HG03342 (cell line): ENCODE measurements around the gene CNIH2.
"Not testable (repeated sequence)": the region's sequence is repeated elsewhere in the genome, so short reads cannot be mapped to it uniquely, and the experiment has no call there.

Experiments used
- ATAC-seq: cut with Tn5 transposase; IDR thresholded peaks from one replicate; pipeline ENCODE4 v1.9.1; 2021; ENCODE audit warnings: mild to moderate bottlenecking, moderate library complexity; ENCODE audit not compliant: unreplicated experiment

CNIH2 gene

DNA sequence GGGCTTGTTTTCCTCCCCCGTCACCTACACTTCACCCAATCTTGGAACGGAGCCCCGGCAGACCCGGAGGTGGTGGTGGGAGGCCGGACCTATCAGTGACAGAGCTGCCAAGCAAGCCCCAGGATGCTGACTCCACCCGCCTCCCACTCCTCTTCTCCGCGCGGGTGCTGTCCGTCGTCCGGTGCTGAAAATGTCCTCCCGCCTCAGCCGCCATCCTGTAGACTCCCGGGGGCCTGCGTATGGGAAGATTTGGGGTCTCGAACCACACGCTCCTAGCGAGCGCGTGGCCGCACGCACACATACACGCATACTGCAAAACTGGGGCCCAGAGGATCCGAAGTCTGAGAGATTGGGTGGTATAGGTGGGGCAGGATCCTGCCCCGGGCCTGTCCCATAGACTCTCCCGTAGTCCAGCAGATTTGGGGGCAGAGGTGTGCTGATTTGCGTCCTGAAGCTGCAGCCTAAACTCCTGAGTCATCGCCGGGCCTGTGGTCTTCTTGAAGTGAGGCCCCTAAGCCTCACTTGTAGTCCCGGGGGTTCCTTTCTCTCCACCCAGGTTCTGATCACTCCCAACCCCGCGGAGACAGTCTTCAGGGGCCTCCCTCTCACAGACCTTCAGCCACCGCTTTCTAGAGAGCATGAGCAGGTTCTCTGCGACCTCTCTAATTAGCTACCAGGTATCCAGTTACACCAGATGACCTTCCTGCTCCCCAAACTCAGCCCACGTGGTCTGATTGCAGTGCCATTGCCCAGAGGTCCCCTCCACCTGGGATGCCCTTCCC, 11.8 kb downstream of the CNIH2 start:
- peak; percentile 32 for ATAC-seq

DNA sequence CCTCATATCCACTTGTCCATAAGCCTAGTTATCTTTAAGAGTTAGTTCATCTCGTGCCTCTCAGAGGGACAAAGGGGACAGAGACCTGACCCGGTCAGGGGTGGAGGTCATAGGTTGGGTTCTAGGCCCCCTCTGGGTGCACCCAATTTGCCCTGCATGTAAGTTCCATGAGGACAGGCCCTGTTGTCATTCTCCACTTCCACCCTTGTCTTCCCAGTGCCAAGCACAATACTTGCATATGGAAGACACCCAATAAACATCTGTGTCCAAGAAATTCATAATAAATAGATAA, 12.3 kb downstream of the CNIH2 start:
- ATAC-seq, result no peak

DNA sequence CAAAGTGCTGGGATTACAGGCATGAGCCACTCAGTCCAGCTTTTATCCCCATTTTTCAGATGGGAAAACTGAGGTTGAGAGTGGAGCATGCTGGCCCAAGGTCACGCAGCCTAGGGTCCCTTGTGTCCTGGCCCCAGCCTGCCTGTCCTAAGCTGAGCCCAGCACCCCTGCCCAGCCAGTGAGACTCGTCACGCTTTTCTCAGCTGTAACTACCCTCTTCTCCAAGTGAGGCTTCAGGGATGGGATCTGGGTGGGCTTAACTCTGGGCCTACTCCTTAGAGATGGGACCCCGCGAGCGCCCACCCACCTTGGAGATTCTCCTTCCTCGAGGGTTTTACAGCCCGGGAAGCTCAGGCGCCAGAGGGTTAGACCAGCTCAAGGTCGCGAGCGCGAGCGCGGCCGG, 13.3 kb downstream of the CNIH2 start:
- no peak for ATAC-seq

DNA sequence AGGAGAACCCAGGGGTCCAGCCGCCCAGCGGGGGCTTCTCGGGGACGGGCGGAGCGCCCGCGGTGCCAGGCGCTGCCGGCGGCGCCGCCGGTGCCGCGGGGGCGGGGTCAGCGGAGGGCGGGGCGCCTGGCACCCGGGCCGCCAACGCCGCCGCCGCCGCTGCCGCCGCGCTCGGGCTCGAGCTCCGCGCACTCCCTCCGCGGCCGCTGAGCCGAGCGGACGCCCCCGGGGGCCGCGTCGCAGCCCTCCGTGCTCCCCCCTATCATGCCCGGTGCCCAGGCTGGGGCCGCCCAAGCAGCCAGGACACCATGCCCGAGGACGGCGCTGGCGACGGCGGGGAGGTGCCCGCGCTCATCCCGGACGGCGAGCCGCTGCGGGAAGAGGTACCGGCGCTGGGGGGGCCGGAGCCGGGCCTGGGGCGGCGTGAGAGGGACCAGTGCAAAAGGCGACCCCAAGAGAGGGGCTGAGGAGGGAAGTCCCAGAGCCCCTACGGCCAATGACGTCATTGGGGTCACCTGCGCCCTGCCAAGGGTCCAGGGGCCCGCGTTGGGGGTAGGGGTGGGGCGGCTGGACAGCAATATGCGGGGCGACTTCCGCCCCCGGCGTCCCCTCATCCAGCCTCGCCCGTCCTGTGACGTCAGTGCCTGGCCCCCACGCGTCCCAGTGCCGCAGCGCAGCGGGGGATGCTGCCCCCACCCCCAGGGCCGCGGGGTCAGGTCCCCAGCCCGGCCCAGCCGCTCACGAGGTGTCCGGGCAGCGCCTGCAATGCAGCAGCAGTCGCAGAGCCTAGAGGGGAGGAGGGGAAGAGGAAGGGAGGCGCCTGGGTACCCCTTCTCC, 13.9 kb downstream of the CNIH2 start, which contains the start of gene TMEM151A:
TMEM151A (plus strand) TSS at position 189 of the 837 bp plus-strand sequence; CDS start at position 309, 120 bp downstream.
- no peak for ATAC-seq

DNA sequence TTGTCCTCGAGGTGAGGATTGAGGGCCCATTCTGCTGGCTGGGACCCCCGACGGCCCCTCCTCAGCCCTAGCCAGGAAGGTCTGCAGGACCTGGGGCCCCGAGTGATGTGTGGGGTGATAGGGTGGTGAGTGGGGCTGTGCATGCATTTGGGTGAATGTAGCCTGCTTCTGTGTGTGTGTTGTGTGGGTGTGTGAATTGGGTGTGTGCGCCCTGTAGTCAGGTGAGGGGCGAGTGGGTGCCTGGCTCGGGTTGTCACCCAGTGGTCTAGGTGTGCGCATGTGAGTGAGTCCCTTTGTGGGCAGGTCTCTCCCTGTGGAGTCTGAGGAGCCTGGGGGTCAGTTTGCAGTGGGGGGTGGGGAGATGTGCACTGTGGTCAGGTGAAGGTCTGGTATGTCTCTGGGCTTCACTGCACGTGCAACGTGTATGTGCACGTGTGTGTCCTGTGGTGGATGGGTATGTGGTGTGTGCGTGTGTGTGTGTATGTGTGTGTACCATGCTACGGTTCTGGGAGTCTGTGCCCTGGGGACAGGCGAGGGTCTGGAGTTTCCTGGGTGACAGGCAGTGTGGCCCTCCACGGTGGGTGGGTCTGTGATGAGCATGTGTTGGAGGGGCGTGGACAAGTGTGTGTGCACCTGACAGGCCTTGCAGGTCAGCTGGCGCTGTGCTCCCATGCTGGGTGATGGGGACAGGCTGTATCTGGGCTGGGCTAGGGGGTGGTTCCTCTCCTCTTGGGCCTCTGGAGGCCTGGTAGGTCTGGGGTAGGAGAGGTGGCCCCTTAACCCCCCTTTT, 14.8 kb downstream of the CNIH2 start:
- ATAC-seq, result no peak

DNA sequence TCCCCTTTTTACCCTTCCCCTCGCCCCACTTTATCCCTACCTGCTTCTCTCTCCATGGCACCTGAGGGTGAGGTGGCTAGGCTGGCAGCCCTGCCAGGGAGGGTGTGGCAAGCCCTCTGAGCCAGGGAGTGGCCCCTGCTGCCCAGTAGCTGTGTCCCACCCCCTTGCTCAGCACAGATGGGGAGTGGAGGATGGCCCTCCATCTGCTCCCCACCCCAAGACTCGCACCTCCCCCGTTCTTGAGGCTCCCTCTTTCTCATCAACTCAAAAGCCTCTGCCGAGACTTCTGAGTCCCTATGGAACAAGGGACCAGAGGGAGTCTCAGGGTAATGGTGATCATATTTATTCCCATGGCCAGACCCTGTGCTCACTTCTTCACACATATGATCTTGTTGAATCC, 15.4 kb downstream of the CNIH2 start:
- ATAC-seq, result no peak

DNA sequence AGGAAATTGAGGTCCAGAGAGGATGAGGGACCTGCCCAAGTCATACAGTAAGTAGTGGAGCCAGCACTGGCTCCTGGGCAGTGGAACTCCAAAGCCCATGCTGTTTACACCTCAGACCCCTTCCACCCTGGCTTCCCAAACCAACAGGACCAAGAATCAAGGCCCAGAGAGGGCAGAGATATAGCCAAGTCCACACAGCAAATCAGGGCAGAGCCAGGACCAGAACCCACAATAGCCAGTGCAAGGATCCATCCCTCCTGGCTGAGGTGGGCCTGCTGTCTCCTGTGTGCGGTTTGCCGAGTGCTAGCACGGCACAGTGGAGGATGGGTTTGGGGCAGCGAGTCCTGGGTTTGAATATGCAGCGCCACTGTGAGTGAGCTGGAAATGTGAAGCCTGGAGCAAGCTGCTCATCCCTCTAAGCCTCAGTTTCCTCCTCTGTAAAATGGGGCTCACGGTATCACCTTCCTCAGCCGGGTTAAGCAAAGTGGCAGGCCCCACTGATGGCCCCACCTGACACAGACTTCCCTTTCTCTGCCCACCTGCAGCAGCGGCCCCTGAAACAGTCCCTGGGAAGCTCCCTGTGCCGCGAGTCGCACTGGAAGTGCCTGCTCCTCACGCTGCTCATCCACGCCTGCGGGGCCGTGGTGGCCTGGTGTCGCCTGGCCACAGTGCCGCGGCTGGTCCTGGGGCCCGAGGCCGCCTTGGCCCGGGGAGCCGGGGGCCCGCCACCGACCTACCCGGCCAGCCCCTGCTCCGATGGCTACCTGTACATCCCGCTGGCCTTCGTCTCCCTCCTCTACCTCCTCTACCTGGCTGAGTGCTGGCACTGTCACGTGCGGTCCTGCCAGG, 16.0 kb downstream of the CNIH2 start:
- no peak for ATAC-seq

DNA sequence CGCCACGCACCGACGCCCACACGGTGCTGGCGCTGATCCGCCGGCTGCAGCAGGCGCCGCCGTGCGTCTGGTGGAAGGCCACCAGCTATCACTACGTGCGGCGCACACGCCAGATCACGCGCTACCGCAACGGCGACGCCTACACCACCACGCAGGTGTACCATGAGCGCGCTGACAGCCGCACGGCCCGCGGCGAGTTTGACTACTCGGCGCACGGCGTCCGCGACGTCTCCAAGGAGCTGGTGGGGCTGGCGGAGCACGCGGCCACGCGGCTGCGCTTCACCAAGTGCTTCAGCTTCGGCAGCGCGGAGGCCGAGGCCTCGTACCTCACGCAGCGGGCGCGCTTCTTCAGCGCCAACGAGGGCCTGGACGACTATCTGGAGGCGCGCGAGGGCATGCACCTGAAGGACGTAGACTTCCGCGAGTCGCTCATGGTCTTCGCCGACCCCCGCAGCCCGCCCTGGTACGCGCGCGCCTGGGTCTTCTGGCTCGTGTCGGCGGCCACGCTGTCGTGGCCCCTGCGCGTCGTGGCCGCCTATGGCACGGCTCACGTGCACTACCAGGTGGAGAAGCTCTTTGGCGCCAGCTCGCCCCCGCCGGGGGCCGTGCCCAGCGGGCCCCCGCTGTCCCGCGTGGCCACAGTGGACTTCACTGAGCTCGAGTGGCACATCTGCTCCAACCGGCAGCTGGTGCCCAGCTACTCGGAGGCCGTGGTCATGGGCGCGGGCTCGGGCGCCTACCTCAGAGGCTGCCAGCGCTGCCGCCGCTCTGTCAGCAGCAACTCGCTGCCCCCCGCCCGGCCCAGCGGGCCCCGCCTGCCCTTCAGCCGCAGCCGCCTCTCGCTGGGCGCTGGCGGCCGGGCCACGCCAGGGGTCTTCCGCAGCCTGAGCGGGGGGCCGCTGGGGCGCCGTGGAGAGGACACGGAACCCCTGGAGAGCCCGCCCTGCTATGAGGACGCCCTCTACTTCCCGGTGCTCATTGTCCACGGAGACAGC, 16.9 kb downstream of the CNIH2 start:
- ATAC-seq, result no peak

DNA sequence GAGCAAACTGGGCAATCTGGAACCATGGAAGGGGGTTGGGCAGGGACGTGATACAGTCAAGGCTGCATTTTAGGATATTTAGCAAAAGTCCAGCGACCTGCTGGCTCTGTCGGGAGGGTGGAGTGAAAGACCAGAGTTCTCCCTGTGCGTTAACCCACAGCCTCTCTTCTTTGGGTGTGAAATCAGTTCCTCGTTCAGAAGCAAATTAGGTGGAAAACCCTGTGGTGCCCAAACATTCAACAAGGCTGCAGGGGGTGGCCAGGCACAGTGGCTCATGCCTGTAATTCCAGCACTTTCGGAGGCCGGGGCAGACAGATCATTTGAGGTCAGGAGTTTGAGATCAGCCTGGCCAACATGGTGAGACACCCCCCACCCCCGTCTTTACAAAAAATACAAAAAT, 19.6 kb downstream of the CNIH2 start:
- ATAC-seq, result no peak

DNA sequence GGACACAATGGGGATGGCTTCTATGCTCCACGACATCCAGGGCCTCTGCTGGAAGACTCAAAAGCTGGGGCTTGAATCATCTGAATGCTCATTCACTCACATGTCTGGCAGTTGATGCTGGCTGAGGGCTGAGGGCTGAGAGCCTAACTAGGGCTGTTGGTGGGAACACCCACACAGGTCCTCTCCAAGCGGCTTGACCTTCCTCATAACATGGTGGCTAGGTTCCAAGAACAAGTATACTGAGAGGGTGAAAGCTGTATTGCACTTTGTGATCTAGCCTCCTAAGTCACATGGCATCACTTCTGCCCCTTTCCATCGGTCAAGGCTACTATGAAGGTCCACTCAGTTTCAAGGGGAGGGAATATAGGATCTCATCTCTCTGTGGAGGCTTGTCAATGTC, 21.2 kb downstream of the CNIH2 start:
- ATAC-seq, result no peak

DNA sequence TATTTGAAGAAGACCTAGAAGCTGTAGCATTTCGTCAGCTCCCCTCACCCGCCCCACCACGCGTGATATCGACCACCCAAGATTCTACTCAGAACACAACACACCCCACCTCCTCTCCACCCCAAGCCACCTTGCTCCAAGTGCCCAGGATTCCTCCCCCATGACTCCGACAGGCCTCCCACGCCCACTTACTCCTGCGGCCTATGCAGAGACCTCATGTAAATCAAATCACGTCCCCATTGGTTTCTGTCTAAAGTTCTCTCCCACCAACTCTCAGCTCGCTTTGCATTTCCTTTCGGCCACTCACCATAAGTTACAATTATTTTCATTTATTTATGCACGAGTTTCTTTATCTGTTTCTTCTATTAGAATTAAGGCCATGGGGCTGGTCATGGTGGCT, 24.7 kb downstream of the CNIH2 start:
- no peak for ATAC-seq

DNA sequence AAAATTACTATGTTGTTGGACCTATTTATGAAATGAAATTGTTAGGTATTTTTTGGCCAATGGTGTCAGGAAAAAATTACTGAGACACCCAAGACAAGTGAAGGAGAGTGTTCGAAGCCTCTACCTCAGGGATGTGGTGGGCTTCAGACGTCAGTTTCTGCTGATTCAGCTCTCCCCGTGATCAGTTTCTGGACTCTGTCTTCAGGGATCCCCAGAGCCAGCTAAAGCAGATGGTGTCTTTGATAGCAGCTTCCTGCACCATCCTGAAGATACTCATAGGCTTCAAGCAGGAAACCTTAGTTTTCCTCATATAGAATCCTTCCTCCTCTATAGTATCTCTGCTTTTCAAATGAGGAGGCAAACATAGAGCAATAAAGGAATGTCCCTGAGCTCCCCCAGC, 31.5 kb downstream of the CNIH2 start:
- no peak for ATAC-seq

DNA sequence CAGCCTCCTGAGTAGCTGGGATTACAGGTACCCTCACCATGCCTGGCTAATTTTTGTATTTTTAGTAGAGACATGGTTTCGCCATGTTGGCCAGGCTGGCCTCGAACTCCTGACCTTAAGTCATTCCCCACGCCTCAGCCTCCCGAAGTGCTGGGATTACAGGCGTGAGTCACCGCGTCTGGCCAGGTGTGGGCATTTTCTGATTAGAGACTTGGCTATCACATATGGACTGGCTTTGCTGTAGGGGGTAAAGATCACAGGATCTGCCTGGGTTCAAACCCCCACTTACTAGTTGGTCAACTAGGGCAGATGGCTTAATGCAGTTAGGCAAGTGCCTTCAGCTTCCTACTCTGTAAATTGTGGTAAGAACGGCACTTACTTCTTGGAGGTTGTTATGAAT, 32.3 kb downstream of the CNIH2 start:
- ATAC-seq, result no peak

DNA sequence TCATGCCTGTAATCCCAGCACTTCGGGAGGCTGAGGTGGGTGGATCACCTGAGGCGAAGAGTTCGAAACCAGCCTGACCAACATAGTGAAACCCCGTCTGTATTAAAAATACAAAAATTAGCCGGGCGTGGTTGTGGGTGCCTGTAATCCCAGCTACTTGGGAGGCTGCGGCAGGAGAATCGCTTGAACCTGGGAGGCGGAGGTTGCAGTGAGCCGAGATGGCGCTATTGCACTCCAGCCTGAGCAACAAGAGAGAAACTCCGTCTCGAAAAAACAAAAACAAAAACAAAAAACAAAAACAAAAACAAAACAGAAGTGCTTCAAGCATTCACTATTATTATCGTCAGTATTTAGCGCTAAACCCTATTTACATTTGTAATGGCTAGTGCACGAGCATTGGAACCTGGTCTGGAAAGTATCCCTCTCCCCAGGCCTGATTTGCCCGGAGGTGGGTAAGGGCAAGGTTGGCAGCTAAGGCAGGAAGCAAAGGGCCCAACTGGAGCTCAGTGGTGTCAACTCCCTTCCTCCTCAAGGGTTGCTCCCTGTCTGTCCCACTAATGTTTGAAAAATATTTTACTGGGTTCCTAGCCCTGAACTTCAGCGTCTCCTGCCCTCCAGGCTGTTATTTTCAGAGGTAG, 32.9 kb downstream of the CNIH2 start:
- ATAC-seq, result not testable (repeated sequence)

DNA sequence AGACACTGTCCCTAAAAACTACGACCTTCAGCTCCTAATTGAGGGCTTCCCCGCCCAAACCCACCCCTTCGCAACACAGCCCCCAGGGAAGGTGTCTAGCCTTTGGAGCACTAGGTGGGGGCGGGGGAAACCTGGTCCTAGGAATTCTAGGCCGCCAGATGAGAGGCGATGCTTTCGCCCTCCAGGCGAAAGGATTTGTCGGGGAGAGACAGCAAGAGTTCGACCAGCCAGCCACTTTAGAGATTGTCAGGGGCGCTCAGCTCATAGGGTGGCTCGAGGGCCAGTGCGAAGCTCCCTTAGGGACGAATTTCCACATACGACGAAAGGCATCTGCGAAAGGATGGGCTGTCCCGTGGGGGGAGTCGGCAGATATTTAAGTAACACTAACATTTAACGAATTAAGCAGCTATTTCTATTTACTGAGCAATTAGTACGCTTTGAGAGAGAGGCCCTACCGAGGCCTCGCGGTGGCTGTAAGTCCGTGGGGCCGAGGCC, 33.5 kb downstream of the CNIH2 start:
- no peak for ATAC-seq

DNA sequence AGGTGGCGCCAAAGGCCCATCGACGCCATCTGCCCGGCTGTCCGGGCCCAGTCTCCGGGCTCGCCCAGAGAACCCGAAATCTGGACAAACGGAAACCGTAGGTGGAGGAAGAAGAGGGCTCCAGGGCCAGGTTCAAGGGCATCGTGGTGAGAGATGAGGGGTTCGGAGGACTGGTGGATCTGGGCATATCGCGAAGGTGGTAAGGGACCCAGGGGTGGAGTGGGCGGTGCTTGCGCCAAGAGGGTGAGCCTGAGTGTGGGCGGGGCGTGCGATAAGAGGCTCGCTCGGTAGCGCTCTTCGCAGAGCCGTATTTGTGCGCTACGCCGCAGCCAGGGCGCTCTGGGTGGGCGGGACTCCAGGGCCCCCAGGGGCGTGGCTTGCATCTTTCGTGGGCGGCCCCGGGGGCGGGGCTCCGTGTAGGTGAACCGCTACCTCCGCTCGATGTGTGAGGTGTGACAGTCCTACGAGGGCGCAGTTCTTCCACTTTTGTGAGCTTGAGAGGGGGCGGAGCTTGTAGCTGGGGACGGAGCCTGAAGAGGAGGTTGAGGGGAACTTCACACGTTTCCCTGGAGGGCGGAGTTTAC, 34.1 kb downstream of the CNIH2 start:
- peak; percentile 63 for ATAC-seq

DNA sequence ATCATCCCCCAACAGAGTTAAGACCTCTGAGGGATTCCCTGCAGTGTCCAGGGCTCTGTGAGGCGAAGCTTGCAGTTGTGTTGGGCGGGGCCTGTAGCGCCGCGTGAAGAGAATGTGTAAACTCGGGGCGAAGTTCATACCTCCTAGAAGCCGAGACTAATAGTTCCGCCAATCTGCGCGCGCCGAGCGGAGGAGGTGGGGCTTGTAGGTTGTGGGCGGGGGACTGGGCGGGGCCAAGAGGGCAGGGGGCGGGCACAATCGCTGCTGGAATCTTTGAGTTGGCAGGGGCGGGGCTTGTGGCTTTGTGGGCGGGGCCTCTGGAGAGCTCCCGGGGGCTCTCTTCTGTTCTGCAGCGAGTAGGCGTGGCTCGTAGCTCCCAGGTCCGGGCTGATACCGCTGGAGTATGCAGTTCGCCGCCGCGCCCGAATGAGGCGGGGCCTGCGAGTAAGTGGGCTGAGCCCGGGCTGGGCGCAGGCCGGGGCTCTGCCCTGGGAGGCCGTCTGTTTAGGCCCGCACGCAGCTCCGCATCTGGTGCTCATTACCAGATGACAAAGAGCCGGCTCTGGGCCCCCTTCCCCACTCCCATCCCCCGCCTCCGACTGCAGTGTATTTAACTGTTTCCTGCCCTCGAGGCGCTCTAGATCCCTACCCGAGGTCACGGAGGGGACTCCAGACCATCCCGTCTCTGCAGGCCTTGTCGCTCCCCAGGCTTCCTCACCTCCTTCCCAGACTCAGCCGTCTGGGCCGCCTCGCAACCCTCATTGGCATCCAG, 34.8 kb downstream of the CNIH2 start:
- peak; percentile 72 for ATAC-seq
